GM15510 (cell line): Measurements from ENCODE around the gene THY1.

Source experiments
- POLR2A ChIP-seq: IDR thresholded peaks from 3 replicates; pipeline ENCODE4 v1.6.1; 2011; ENCODE audit warnings: borderline replicate concordance; ENCODE audit not compliant: insufficient read length; ENCODE audit errors: extremely low read depth

The THY1 gene

DNA sequence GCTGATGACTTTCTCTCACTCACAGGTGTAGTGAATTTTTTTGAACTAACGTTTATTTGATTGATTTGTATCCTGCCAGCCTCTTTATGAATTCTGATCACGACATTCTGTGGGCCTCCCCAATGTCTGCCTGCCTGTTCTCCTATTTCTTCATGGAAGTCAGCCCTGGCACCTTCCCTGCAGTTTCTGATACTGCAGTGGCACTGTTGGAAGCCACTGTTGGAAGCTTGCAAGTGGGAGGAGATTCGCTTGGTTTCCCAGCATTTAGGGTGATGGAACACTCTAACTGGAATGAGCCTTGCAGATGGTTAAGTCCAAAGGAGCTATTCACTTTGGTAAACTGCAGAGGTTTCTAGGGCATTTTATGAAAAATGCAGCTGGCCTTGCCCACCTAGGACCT, 1.3 kb upstream of the THY1 start:
- no peak for TF ChIP-seq POLR2A

- TF ChIP-seq POLR2A = no peak
Observed at GRCh38 chr11:119423509-119424254, 710 bp upstream of the THY1 start.

DNA sequence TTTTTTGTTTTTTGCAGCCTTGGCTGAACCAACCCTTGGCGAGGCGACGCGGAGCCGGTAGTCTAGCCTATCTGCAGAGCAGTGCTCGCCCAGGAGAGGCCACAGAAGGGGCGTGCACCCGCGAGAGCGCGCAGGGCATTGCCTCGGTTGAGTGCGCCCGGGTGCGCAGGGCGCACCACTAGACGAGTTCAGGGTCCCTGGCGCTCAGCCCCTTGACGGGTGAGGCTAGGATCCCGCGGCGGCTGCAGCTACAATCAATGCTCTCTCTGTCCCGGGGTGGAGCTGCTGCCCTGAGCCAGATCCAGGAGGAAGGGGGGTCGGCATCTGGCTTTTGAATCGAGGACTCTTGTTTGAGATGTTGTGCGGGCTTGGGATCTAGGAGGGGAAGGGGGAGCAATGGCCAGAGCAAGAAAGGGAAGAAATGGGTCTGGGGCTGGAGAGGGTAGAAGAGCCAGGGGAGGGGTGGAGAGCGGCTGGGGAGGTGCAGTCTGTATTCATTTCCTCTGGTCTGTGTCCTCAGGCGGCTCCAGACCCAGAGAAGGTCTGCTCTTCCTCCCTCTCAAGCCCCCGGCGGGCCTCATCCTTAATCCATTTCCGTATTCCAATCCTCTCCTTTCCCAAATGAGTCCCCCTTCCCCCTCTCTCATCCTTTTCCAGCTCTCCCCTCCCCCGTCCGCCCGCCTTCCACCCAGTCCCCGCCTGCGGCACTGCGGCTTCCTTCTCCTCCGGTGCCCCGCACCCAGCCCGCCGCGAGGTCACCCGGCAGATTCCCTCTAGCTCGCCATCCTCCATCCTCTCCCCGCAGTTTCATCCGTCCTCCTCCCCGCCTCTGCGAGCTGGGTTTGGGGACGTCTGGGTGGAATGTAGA, 797 bp downstream of the THY1 start:
- TF ChIP-seq POLR2A = no peak

- TF ChIP-seq POLR2A = no peak
Observed at GRCh38 chr11:119421351-119421750, 1.6 kb downstream of the THY1 start.

DNA sequence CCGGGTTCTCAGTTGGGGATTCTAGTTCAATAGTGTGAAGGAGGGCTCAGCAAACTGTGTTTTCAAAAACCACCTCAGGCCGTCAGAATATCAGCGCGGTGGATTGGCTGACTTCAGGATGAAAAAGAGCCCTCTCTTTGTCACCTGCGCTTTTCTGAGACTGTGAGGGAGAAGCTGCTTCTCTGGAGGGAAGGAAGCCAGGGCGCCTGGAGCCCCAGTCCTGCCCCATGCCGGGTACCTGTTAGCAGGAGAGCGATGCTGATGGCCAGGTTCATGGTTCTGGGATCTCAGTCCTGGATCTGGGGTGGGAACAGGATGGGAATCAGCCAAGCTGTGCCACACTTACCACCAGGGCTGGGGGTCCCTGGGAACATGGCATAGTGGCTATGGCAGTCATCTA, 2.3 kb downstream of the THY1 start:
- TF ChIP-seq POLR2A = no peak

DNA sequence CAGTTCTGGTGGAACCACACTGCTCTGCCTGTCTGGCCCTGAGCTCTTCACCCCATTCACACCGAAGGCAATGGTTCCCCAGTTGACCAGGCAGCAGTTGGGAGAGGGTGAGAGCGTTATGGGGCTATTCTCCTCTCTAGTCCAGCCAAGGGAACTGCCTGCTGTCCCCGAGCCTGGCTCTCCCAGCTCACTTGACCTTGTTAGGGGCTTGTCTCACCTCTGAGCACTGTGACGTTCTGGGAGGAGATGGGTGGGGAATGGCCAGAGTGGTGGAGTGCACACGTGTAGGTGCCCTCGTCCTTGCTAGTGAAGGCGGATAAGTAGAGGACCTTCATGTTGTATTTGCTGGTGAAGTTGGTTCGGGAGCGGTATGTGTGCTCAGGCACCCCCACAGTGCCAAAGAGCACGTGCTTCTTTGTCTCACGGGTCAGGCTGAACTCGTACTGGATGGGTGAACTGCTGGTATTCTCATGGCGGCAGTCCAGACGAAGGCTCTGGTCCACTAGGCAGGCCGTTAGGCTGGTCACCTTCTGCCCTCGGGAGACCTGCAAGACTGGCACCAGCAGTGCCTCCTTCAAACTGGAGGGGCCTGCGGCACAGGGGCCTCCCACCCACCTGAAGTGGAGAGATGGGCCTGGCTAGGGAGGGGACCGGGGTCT, 3.0 kb downstream of the THY1 start:
- no peak for TF ChIP-seq POLR2A

GRCh38 chr11:119419246-119419645, 3.7 kb downstream of the THY1 start:
- no peak for TF ChIP-seq POLR2A

GRCh38 chr11:119418759-119419158, 4.2 kb downstream of the THY1 start:
- no peak for TF ChIP-seq POLR2A

- no peak for TF ChIP-seq POLR2A
Observed at GRCh38 chr11:119417726-119418540, 5.0 kb downstream of the THY1 start.

GRCh38 chr11:119416606-119417580, 6.1 kb downstream of the THY1 start:
- no peak for TF ChIP-seq POLR2A

DNA sequence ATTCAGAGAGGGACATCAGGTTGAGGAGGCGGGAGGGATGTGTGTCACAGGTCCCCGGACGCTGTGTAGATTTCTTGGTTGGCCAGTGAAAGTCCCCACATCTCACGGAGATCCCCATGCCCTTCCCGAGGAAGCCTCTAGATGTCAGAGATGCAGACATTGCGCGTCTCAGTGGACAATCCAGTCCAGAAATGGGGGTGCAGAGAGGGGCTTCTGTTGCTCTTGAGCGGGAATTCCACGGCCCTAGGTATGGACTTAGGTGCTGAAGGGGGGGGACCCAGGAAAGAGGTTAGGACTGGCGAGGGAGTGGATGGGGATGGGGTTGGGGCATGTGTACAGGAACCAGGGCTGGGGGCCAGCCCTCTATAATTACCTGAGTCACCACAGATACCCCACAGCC, 7.0 kb downstream of the THY1 start:
- no peak for TF ChIP-seq POLR2A

DNA sequence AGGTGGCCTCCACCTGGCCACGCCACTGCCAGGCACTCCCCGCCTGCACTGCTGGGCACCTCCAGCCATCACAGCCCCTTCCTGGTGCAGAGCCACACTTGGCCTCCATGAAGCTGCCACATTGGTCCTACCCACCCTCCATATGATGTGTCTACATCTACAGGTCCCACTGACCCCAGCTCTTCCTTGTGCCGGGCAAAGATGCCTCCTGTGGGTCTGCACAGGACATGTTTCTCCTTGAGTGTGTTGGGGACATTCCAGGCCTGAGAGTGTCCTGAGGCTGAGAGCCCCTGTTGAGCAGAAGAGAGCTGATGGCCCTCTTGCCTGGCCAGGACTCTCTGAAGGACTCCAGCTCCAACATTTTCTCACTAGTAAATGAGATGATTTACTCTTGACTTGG, 7.5 kb downstream of the THY1 start:
- no peak for TF ChIP-seq POLR2A

- TF ChIP-seq POLR2A = no peak
Observed at GRCh38 chr11:119414734-119415133, 8.2 kb downstream of the THY1 start.

GRCh38 chr11:119414321-119414720, 8.7 kb downstream of the THY1 start:
- no peak for TF ChIP-seq POLR2A

DNA sequence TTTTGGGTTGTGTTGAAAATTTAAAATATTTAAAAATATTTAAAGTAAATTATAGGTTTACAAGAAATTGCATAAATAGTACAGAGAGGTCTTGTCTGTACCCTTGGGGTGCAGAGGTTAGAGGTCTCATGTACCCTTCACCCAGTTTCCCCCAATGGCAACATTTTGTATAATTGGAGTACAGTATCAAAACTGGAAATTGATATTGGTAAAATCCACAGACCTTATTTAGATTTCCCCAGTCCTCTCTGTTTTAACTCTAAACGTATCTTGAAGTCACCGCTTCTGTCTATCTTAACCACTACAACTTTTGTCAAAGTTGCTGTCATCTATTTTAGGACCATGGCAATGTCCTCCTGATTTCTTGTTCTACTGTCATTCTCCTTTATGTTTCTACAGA, 10.9 kb downstream of the THY1 start:
- no peak for TF ChIP-seq POLR2A
